Keratinocyte (primary cell): ENCODE measurements around the gene CTNND2.

ENCODE experiments used
- EZH2 ChIP-seq: IDR thresholded peaks from one replicate; pipeline ENCODE4 v1.6.1; 2012; ENCODE audit warnings: inconsistent platforms, mild to moderate bottlenecking, low read length, moderate library complexity
- TF ChIP-seq, protein P1 (sequence below), 3 experiments: IDR thresholded peaks in 1 of 3; conservative IDR thresholded peaks in 1 of 3; optimal IDR thresholded peaks in 1 of 3; 2 replicates in 2 of 3; 3 replicates in 1 of 3; pipeline versions ENCODE3 to v1.5.1; 2011; ENCODE audit warnings: low read length in 3 of 3, mild to moderate bottlenecking in 3 of 3, moderate library complexity in 2 of 3, control low read depth in 1 of 3, inconsistent platforms in 1 of 3; ENCODE audit not compliant: insufficient read depth in 2 of 3; ENCODE audit errors: extremely low read depth in 1 of 3

DNA sequence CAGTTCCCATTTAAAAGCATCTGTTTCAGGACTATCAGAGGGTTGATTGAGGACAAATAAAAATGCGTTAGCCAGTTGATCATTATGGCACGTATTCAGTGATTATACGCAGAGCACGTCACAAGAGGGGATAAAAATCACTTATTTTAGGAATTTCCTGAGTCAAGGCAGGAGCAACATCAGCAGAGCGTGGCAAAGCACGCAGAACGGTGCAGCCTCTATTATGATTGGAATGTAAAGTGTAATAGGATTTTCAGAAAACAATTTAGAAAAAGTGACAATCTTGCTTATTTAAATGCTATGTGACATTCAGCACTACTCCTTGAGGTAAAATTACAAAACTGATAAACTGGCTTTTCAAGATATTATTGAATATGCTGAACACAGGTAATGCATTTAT lies 729.7 kb downstream of the CTNND2 start:
- TF ChIP-seq, protein P1, sequence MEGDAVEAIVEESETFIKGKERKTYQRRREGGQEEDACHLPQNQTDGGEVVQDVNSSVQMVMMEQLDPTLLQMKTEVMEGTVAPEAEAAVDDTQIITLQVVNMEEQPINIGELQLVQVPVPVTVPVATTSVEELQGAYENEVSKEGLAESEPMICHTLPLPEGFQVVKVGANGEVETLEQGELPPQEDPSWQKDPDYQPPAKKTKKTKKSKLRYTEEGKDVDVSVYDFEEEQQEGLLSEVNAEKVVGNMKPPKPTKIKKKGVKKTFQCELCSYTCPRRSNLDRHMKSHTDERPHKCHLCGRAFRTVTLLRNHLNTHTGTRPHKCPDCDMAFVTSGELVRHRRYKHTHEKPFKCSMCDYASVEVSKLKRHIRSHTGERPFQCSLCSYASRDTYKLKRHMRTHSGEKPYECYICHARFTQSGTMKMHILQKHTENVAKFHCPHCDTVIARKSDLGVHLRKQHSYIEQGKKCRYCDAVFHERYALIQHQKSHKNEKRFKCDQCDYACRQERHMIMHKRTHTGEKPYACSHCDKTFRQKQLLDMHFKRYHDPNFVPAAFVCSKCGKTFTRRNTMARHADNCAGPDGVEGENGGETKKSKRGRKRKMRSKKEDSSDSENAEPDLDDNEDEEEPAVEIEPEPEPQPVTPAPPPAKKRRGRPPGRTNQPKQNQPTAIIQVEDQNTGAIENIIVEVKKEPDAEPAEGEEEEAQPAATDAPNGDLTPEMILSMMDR (optimal IDR thresholded peaks at IDR 0.05 in 1 of 3, IDR thresholded peaks at IDR 0.05 in 1 of 3, conservative IDR thresholded peaks at IDR 0.05 in 1 of 3; ENCODE audit: extremely low read depth in 1 of 3, insufficient read depth in 2 of 3, low read length in 3 of 3), result no peak
- TF ChIP-seq EZH2, result no peak
